Adipose tissue (tissue), 3 donors: ENCODE results near the gene KRT86. TPM values are rescaled to one million over a fixed set of nuclear protein-coding genes. Genes with fewer than 3 reads are reported as not detected.

Source experiments
- H3K27ac ChIP-seq: one replicate; pipeline ENCODE4 v1.5.1; 2013; ENCODE audit warnings: low read depth, low read length
- WGBS, 3 donors: extraction: QIAGEN DNeasy Blood & Tissue Kit; methylation state at CpG; one replicate each; pipeline ENCODE4 v1.1.7; 2013; 5-methylcytosine and 5-hydroxymethylcytosine counted together
- polyA plus RNA-seq, 3 donors: library from polyadenylated mRNA; stranded (reverse); fragments of 200-250 nt; gene quantifications; one replicate each; pipeline ENCODE4 v1.2.3, GENCODE V29; 2013
- donor health status: healthy with polysubstance abuse.
- donor health status: Bipolar disorder and iron deficiency.
- donor health status: healthy.

The KRT86 gene
- 1 to 10 TPM in 1 of 3 donors, not detected in 2; 1.2 TPM for polyA plus RNA-seq

GRCh38 chr12:52274521-52275120 is at the start of gene KRT86:
Gene KRT86 (plus strand): TSS chr12:52274645. CDS start chr12:52301917, 27,272 bp downstream.
- H3K27ac ChIP-seq: no peak within 1 kb of the TSS
- WGBS, 3 donors: 69 to 83% (median 70%) methylated on average over 3 of the region's 3 CpGs

DNA sequence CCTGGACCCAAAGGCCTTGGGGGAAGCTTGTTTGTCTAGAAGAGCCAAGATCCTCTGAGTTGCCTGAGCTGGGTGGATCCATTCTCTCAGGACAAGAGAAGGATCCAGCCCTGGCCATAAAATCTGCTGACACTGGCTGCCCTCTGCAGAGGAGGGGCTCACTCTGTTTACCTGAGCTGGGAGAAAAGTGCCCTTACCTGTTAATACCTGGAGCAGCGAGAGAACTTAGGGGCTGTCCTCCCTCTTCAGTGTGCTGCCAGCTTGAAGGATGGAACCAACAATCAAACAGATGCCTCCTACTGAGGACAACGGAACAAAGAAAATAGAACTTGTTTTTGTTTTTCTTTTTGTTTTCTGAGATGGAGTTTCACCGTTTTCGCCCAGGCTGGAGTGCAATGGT is 48.7 kb upstream of the KRT86 start:
- WGBS, 3 donors: 88 to 93% (median 91%) methylated on average over 4 of the region's 4 CpGs
- no peak overlapping the region for H3K27ac ChIP-seq

GRCh38 chr12:52226446-52226845 is 48.0 kb upstream of the KRT86 start:
- H3K27ac ChIP-seq: no peak overlapping the region
- WGBS, 3 donors: 51 to 68% (median 63%) methylated on average over 4 of the region's 4 CpGs

DNA sequence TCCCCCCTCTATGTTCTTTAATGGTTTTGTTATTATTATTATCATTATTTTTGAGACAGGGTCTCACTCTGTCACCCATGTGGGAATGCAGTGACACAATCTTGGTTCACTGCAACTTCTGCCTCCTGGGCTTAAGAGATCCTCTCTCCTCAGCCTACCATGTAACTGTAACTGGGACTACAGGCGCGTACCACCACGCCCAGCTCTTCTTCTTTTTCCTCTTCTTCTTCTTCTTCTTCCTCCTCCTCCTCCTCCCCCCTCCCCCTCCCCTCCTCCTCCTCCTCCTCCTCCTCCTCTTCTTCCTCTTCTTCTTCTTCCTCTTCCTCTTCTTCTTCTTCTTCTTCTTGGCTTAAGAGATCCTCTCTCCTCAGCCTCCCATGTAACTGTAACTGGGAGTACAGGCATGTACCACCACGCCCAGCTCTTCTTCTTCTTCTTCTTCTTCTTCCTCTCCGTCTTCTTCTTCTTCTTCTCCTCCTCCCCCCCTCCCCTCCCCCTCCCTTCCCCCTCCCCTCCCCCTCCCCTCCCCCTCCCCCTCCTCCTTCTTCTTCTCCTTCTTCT is 46.8 kb upstream of the KRT86 start:
- WGBS, 3 donors: 62 to 93% (median 72%) methylated on average over 5 of the region's 5 CpGs
- no peak overlapping the region for H3K27ac ChIP-seq

DNA sequence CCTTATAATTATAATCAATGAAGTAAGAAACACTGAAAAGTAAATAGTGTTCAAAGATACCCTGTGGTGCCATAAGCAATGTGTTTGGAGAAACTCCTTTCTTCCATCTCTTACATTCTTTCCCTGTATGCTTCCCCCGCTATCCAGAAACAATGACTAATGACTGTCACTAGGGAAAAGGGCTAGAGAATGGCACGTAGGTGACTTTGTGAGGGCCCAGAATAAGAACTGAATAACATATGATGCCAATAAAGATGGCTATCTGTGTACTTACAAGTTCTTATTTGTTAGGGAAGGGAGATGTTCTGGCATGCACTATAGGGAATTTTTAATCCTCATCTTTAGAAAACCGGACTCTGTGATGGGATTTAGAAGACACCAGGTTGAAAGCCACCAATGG is 46.1 kb upstream of the KRT86 start:
- H3K27ac ChIP-seq: no peak overlapping the region
- WGBS, 3 donors: 51 to 79% (median 67%) methylated on average over 3 of the region's 3 CpGs

- 87 to 97% (median 96%) methylated on average over 6 of the region's 6 CpGs for WGBS, 3 donors
- no peak overlapping the region for H3K27ac ChIP-seq
Measured at GRCh38 chr12:52228931-52229330, 45.5 kb upstream of the KRT86 start.

- WGBS, 3 donors: 86 to 97% (median 88%) methylated on average over 2 of the region's 2 CpGs
- H3K27ac ChIP-seq: no peak overlapping the region
Measured at GRCh38 chr12:52229836-52230343, 44.6 kb upstream of the KRT86 start.

DNA sequence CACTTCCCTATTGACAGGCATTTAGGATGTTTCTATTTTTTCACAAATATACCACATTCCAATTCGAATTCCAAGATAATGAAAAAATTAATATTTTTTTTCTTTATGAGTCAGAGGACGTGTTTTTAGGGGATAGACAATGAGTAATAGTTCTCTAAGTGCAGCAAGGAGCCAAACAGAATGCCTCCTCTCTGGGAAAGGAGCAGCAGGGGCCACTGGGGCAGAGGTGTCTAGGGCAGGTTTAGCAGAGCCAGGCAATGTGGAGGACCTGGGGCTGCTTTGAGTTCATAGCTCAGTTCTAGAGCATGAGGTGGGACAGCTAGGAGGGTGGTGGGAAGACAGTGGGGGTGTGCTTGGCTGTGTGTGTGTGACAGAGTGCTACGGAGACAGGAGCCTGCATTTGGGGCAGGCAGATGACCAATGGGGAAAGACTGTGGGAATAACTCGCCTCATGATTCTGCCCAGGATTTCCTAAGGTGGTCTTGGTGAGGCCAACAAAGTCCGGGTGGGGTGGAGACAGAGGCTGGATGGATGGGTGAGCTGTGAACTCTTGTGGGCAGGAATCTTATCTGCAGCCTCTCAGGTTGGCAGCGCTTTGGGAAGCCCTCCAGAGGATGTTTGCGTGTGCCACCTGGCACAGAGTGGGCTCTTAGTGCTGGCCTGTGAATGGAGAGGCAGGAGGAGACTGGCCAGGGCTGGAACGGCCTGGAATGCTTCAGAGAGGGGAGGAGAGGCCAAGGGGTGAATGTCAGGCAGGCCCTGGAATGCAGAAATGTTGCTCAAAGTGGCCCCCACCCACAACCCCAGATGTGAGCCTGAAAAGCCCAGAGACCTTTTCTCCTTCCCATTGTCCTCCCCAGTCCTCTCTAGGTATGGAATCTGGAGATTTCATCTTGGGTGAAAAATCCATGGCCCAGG is 43.8 kb upstream of the KRT86 start:
- 45 to 55% (median 54%) methylated on average over 8 of the region's 8 CpGs for WGBS, 3 donors
- no peak overlapping the region for H3K27ac ChIP-seq

GRCh38 chr12:52231305-52232202 is 42.9 kb upstream of the KRT86 start:
- H3K27ac ChIP-seq: no peak overlapping the region
- WGBS, 3 donors: 65 to 75% (median 71%) methylated on average over 16 of the region's 16 CpGs

DNA sequence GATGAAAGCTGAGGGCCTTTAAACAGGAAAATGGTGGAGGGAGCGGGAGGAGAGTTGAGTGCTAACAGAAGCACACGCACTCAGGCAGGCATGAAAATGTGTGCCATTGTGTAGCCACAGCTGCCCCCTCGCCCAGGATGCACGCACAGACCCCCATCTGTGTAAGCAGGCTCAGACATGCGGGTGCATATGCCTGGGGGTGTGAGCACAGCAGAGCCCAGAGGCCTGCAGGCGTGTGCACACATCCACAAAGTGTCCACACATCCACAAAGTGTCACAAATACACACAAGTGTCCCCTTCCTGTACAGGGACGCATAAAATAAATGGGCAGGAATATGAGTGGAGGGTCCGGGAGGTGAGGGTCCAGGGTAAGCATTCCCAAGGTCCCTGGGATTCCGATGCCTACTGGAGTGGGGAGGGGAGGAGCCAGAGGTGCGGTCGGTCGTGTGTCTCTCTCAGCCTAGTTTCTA is 42.2 kb upstream of the KRT86 start:
- WGBS, 3 donors: 64 to 83% (median 70%) methylated on average over 12 of the region's 12 CpGs
- no peak overlapping the region for H3K27ac ChIP-seq

GRCh38 chr12:52232674-52233461 is 41.6 kb upstream of the KRT86 start, which contains the start of gene KRT7:
Gene KRT7 (plus strand): TSS chr12:52233243. CDS start chr12:52233297, 54 bp downstream.
- 6 to 10% (median 10%) methylated on average over 52 to 58 of the region's 58 CpGs for WGBS, 3 donors
- H3K27ac ChIP-seq: no peak within 1 kb of the TSS

DNA sequence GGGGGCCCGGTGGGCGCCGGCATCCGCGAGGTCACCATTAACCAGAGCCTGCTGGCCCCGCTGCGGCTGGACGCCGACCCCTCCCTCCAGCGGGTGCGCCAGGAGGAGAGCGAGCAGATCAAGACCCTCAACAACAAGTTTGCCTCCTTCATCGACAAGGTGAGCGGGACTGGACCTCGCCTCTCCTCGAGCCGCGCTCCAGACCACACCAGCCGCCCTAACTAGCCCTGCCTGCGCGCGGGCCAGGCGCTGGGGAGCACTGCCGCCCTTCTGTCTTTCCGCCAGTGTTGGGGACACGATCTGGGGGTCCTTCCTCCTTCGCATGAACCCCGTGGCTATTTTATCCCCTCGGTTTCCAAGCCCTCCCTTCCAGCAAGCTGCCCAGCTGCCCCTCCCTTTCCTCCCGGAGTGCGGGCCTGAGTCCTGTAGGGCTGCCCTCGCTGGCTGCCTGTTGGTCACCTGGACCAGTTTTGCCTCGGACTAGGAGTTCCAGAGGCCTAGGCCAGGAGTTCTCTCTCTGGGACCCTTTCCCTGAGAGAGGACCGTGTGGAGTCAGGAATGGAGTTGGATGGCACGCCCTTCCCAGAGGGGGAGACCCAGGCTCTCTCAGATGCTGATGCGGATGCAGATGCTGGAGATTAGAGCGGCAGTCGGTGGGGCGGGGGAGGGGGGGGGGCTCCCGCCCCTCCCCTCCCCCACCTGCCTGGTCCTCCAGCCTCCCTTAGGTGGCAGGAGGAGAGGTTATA is 40.8 kb upstream of the KRT86 start:
- no peak overlapping the region for H3K27ac ChIP-seq
- WGBS, 3 donors: 26 to 72% (median 28%) methylated on average over 31 to 40 of the region's 40 CpGs

DNA sequence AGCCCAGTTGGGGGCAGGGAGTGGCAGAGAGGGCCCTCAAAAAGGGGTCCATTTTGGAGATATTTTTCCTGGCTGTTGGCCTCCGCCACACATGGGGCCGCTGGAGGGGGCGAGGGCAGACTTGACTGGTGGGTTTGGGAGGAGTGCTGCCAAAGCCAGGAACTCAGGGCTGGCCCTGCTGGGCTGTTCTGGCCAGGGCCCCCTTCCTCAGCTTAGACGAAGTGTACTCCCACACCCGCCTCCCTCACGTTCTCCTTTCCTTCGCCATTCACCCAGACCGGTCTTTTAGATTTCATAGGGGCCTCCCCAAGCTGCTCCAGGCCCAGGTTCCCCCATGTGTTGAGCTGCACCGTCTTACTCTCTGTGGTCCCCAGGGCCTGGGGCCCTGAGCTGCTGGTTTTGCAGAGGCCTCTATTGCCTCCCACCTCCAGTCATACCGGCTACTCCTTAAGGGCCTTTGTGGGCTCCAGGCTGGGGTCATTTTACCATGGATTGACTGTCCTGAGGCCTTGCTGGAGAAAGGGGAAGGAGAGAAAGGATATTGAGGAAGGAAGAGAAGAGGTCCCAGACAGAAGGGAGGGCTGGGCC is 40.1 kb upstream of the KRT86 start:
- 82 to 84% (median 82%) methylated on average over 9 to 10 of the region's 10 CpGs for WGBS, 3 donors
- no peak overlapping the region for H3K27ac ChIP-seq

GRCh38 chr12:52235001-52235764 is 39.3 kb upstream of the KRT86 start:
- no peak overlapping the region for H3K27ac ChIP-seq
- 89 to 96% (median 92%) methylated on average over 15 of the region's 15 CpGs for WGBS, 3 donors

GRCh38 chr12:52235822-52236361 is 38.6 kb upstream of the KRT86 start:
- H3K27ac ChIP-seq: no peak overlapping the region
- 50 to 96% (median 89%) methylated on average over 4 of the region's 4 CpGs for WGBS, 3 donors
